GM18868 (cell line): ENCODE results near the gene BMERB1.

Source experiments
- ATAC-seq: cut with Tn5 transposase; IDR thresholded peaks from one replicate; pipeline ENCODE4 v1.9.1; 2021; ENCODE audit warnings: mild to moderate bottlenecking, moderate library complexity; ENCODE audit not compliant: unreplicated experiment

Gene BMERB1

GRCh38 chr16:15581127-15581815, 146.9 kb downstream of the BMERB1 start:
- no peak for ATAC-seq

GRCh38 chr16:15583526-15583925, 149.1 kb downstream of the BMERB1 start:
- no peak for ATAC-seq

GRCh38 chr16:15585956-15586355, 151.6 kb downstream of the BMERB1 start:
- ATAC-seq, result no peak

- ATAC-seq, result no peak
These were observed 152.3 kb downstream of the BMERB1 start for GRCh38 chr16:15586716-15587115.

GRCh38 chr16:15587152-15587825, 152.9 kb downstream of the BMERB1 start:
- ATAC-seq, result no peak

GRCh38 chr16:15592324-15592723, 157.9 kb downstream of the BMERB1 start:
- ATAC-seq, result no peak

- ATAC-seq, result no peak
These were observed 158.8 kb downstream of the BMERB1 start for GRCh38 chr16:15593235-15593634.

- no peak for ATAC-seq
These were observed 160.4 kb downstream of the BMERB1 start for GRCh38 chr16:15594711-15595320.

GRCh38 chr16:15597135-15597534, 162.7 kb downstream of the BMERB1 start:
- no peak for ATAC-seq

- ATAC-seq, result no peak
These were observed 163.6 kb downstream of the BMERB1 start for GRCh38 chr16:15597822-15598647.

GRCh38 chr16:15598648-15599190, 164.3 kb downstream of the BMERB1 start:
- ATAC-seq, result no peak

- ATAC-seq, result no peak
These were observed 165.1 kb downstream of the BMERB1 start for GRCh38 chr16:15599303-15600070.

- no peak for ATAC-seq
These were observed 167.0 kb downstream of the BMERB1 start for GRCh38 chr16:15601212-15601879.

GRCh38 chr16:15602285-15603044, 168.1 kb downstream of the BMERB1 start:
- ATAC-seq, result no peak

GRCh38 chr16:15604460-15605440, 170.4 kb downstream of the BMERB1 start:
- no peak for ATAC-seq

GRCh38 chr16:15605839-15606517, 171.6 kb downstream of the BMERB1 start:
- no peak for ATAC-seq

- no peak for ATAC-seq
These were observed 172.3 kb downstream of the BMERB1 start for GRCh38 chr16:15606518-15607220.
